ENCODE results near the gene TBCEL.

Gene TBCEL

GRCh38 chr11:121100943-121101342, 77.0 kb downstream of the TBCEL start, which contains the start of gene TECTA:
Gene TECTA, plus strand, starts transcription at chr11:121101243. Its CDS starts 1,423 bp downstream, at chr11:121102666.
- no peaks in the 10 kb centered on the region for H3K27me3 ChIP-seq (ENCODE audit: low read length)
- no peaks in the 10 kb centered on the region for H3K36me3 ChIP-seq (ENCODE audit: low read length)
- H3K9ac ChIP-seq (ENCODE audit: low read length), result no peak within 1 kb of the TSS
- H2AFZ ChIP-seq (ENCODE audit: low read depth, low read length, severe bottlenecking), result no peak within 1 kb of the TSS
- H3K27ac ChIP-seq (ENCODE audit: low read depth, low read length), result no peak within 1 kb of the TSS
- H3K9me2 ChIP-seq (replicated peaks; ENCODE audit: insufficient read depth, low read length), result no peaks in the 10 kb centered on the region
- H3K4me3 ChIP-seq (ENCODE audit: insufficient read depth, low read length, poor library complexity, severe bottlenecking), result no peak within 1 kb of the TSS
- TF ChIP-seq EZH2phosphoT487 (conservative IDR thresholded peaks at IDR 0.05; ENCODE audit: low read length), result no peak
- TF ChIP-seq CTCF (IDR thresholded peaks at IDR 0.05; ENCODE audit: insufficient read depth, low read length, poor library complexity, severe bottlenecking), result no peak
- no peaks in the 10 kb centered on the region for H3K9me3 ChIP-seq (ENCODE audit: insufficient read depth, low read length)
- no peaks in the 10 kb centered on the region for H3F3A ChIP-seq (ENCODE audit: insufficient read depth)
- H3K79me2 ChIP-seq (ENCODE audit: insufficient read depth, low read length), result no peaks in the 10 kb centered on the region
- no peaks in the 10 kb centered on the region for H4K20me1 ChIP-seq (ENCODE audit: low read depth, low read length)
- no peak within 1 kb of the TSS for H3K4me2 ChIP-seq (ENCODE audit: low read depth, low read length, poor library complexity, severe bottlenecking)

GRCh38 chr11:121104312-121104762, 80.4 kb downstream of the TBCEL start:
- Histone ChIP-seq H3K27me3 (ENCODE audit: low read length) (no peaks in the 10 kb centered on the region), H3K27ac (ENCODE audit: low read depth, low read length) (no peak overlapping the region), H3K9ac (ENCODE audit: low read length) (no peak overlapping the region), H3K36me3 (ENCODE audit: low read length) (no peaks in the 10 kb centered on the region), H3K9me3 (ENCODE audit: insufficient read depth, low read length) (no peaks in the 10 kb centered on the region), H4K20me1 (ENCODE audit: low read depth, low read length) (no peaks in the 10 kb centered on the region), H3F3A (ENCODE audit: insufficient read depth) (no peaks in the 10 kb centered on the region), H3K4me3 (ENCODE audit: insufficient read depth, low read length, poor library complexity, severe bottlenecking) (no peak overlapping the region), H3K9me2 (replicated peaks; ENCODE audit: insufficient read depth, low read length) (no peaks in the 10 kb centered on the region), H3K79me2 (ENCODE audit: insufficient read depth, low read length) (no peaks in the 10 kb centered on the region), H3K4me2 (ENCODE audit: low read depth, low read length, poor library complexity, severe bottlenecking) (no peak overlapping the region), H2AFZ (ENCODE audit: low read depth, low read length, severe bottlenecking) (no peak overlapping the region)
- TF ChIP-seq EZH2phosphoT487 (conservative IDR thresholded peaks at IDR 0.05; ENCODE audit: low read length) (no peak), CTCF (IDR thresholded peaks at IDR 0.05; ENCODE audit: insufficient read depth, low read length, poor library complexity, severe bottlenecking) (peak; percentile 21)

GRCh38 chr11:121105063-121105480, 81.2 kb downstream of the TBCEL start:
- Histone ChIP-seq H3K27ac (ENCODE audit: low read depth, low read length) (no peak overlapping the region), H3K9me3 (ENCODE audit: insufficient read depth, low read length) (no peaks in the 10 kb centered on the region), H4K20me1 (ENCODE audit: low read depth, low read length) (no peaks in the 10 kb centered on the region), H3K27me3 (ENCODE audit: low read length) (no peaks in the 10 kb centered on the region), H3K9me2 (replicated peaks; ENCODE audit: insufficient read depth, low read length) (no peaks in the 10 kb centered on the region), H3K4me2 (ENCODE audit: low read depth, low read length, poor library complexity, severe bottlenecking) (no peak overlapping the region), H3K9ac (ENCODE audit: low read length) (no peak overlapping the region), H2AFZ (ENCODE audit: low read depth, low read length, severe bottlenecking) (no peak overlapping the region), H3F3A (ENCODE audit: insufficient read depth) (no peaks in the 10 kb centered on the region), H3K79me2 (ENCODE audit: insufficient read depth, low read length) (no peaks in the 10 kb centered on the region), H3K4me3 (ENCODE audit: insufficient read depth, low read length, poor library complexity, severe bottlenecking) (no peak overlapping the region), H3K36me3 (ENCODE audit: low read length) (no peaks in the 10 kb centered on the region)
- TF ChIP-seq CTCF (IDR thresholded peaks at IDR 0.05; ENCODE audit: insufficient read depth, low read length, poor library complexity, severe bottlenecking) (no peak), EZH2phosphoT487 (conservative IDR thresholded peaks at IDR 0.05; ENCODE audit: low read length) (no peak)

All from SU-DHL-6 (cell line).